RPMI8226 (cell line): ENCODE data around the gene SERINC2.
"Not testable (repeated sequence)": the region's sequence is repeated elsewhere in the genome, so short reads cannot be mapped to it uniquely, and the experiment has no call there.

ENCODE experiments used
- DNase-seq: peaks from one replicate; pipeline ENCODE4 v3.0.0-alpha.2; 2015

Gene SERINC2

GRCh38 chr1:31386576-31387243 is 26.3 kb upstream of the SERINC2 start:
- not testable (repeated sequence) for DNase-seq

- no peak for DNase-seq
Measured at GRCh38 chr1:31387612-31388011, 25.4 kb upstream of the SERINC2 start.

- no peak for DNase-seq
Measured at GRCh38 chr1:31389616-31390015, 23.4 kb upstream of the SERINC2 start.

- no peak for DNase-seq
Measured at GRCh38 chr1:31390071-31390470, 22.9 kb upstream of the SERINC2 start.

GRCh38 chr1:31393463-31393862 is 19.6 kb upstream of the SERINC2 start:
- no peak for DNase-seq

GRCh38 chr1:31394584-31395193 is 18.3 kb upstream of the SERINC2 start:
- peak; percentile 95 for DNase-seq

- DNase-seq, result no peak
Measured at GRCh38 chr1:31396633-31397351, 16.2 kb upstream of the SERINC2 start.

GRCh38 chr1:31397360-31398095 is 15.5 kb upstream of the SERINC2 start:
- DNase-seq, result no peak

GRCh38 chr1:31398246-31398645 is 14.8 kb upstream of the SERINC2 start:
- DNase-seq, result no peak

GRCh38 chr1:31399976-31400375 is 13.0 kb upstream of the SERINC2 start:
- DNase-seq, result no peak

- no peak for DNase-seq
Measured at GRCh38 chr1:31400393-31400792, 12.6 kb upstream of the SERINC2 start.

- DNase-seq, result no peak
Measured at GRCh38 chr1:31401241-31401640, 11.8 kb upstream of the SERINC2 start.

GRCh38 chr1:31405578-31406245 is 7.3 kb upstream of the SERINC2 start:
- DNase-seq, result no peak

- no peak for DNase-seq
Measured at GRCh38 chr1:31407029-31407626, 5.9 kb upstream of the SERINC2 start.

GRCh38 chr1:31408788-31409318 is 4.2 kb upstream of the SERINC2 start:
- no peak for DNase-seq

GRCh38 chr1:31409946-31410858 is 2.8 kb upstream of the SERINC2 start:
- no peak for DNase-seq

GRCh38 chr1:31410871-31411270 is 2.1 kb upstream of the SERINC2 start:
- no peak for DNase-seq

GRCh38 chr1:31412205-31412604 is 808 bp upstream of the SERINC2 start:
- DNase-seq, result no peak

- peak; percentile 85 for DNase-seq
Measured at GRCh38 chr1:31413405-31414001, 490 bp downstream of the SERINC2 start.

GRCh38 chr1:31414980-31415370 is 2.0 kb downstream of the SERINC2 start:
- no peak for DNase-seq

GRCh38 chr1:31415658-31416057 is 2.6 kb downstream of the SERINC2 start:
- no peak for DNase-seq
